Panc1 (cell line): ENCODE measurements around the gene RAB7B.

Source experiments
- POLR2AphosphoS5 ChIP-seq: IDR thresholded peaks from 2 replicates; pipeline ENCODE4 v1.6.1; 2012; ENCODE audit warnings: mild to moderate bottlenecking, low read depth, low read length, moderate library complexity
- SIN3A ChIP-seq: IDR thresholded peaks from 2 replicates; pipeline ENCODE4 v1.6.1; 2012; ENCODE audit warnings: low read depth, mild to moderate bottlenecking, low read length, moderate library complexity, borderline replicate concordance; ENCODE audit not compliant: insufficient read depth
- TCF7L2 ChIP-seq: IDR thresholded peaks from 2 replicates; pipeline ENCODE4 v1.6.1; 2011; ENCODE audit warnings: mild to moderate bottlenecking, low read depth, low read length, inconsistent platforms
- TF ChIP-seq, protein P1 (sequence below): fragments of 450-650 bp; IDR thresholded peaks from 2 replicates; pipeline ENCODE4 v1.5.1; 2017; ENCODE audit warnings: mild to moderate bottlenecking
- TF ChIP-seq, protein P2 (sequence below), 2 experiments: IDR thresholded peaks; 2 replicates each; pipeline ENCODE4 v1.6.1; 2011 to 2012; ENCODE audit warnings: low read depth in 2 of 2, control low read depth in 1 of 2, low read length in 1 of 2, mild to moderate bottlenecking in 1 of 2, moderate library complexity in 1 of 2; ENCODE audit not compliant: insufficient read depth in 1 of 2

DNA sequence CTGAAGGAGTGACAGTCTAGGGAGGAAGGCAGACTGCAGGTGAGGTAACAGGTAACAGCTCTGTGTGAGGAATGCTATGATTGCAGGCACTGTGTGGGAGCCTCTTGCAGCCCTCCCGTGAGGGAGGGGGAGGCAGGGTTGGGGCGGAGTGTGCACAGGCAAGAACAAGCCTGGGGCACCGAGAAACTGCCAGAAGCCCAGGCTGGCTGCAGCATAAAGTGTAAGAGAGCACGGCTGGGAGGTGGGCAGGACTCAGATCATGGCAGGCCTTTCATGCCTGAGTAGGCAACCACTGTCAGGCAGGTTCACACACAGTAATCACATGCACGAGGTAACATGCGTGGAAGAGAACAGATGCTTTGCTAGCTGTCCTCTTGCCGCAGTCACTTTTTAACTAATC, 38.4 kb upstream of the RAB7B start:
- TF ChIP-seq, protein P1, sequence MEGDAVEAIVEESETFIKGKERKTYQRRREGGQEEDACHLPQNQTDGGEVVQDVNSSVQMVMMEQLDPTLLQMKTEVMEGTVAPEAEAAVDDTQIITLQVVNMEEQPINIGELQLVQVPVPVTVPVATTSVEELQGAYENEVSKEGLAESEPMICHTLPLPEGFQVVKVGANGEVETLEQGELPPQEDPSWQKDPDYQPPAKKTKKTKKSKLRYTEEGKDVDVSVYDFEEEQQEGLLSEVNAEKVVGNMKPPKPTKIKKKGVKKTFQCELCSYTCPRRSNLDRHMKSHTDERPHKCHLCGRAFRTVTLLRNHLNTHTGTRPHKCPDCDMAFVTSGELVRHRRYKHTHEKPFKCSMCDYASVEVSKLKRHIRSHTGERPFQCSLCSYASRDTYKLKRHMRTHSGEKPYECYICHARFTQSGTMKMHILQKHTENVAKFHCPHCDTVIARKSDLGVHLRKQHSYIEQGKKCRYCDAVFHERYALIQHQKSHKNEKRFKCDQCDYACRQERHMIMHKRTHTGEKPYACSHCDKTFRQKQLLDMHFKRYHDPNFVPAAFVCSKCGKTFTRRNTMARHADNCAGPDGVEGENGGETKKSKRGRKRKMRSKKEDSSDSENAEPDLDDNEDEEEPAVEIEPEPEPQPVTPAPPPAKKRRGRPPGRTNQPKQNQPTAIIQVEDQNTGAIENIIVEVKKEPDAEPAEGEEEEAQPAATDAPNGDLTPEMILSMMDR, result no peak
- TF ChIP-seq POLR2AphosphoS5 (no peak), SIN3A (no peak), TCF7L2 (no peak)
- TF ChIP-seq, protein P2, sequence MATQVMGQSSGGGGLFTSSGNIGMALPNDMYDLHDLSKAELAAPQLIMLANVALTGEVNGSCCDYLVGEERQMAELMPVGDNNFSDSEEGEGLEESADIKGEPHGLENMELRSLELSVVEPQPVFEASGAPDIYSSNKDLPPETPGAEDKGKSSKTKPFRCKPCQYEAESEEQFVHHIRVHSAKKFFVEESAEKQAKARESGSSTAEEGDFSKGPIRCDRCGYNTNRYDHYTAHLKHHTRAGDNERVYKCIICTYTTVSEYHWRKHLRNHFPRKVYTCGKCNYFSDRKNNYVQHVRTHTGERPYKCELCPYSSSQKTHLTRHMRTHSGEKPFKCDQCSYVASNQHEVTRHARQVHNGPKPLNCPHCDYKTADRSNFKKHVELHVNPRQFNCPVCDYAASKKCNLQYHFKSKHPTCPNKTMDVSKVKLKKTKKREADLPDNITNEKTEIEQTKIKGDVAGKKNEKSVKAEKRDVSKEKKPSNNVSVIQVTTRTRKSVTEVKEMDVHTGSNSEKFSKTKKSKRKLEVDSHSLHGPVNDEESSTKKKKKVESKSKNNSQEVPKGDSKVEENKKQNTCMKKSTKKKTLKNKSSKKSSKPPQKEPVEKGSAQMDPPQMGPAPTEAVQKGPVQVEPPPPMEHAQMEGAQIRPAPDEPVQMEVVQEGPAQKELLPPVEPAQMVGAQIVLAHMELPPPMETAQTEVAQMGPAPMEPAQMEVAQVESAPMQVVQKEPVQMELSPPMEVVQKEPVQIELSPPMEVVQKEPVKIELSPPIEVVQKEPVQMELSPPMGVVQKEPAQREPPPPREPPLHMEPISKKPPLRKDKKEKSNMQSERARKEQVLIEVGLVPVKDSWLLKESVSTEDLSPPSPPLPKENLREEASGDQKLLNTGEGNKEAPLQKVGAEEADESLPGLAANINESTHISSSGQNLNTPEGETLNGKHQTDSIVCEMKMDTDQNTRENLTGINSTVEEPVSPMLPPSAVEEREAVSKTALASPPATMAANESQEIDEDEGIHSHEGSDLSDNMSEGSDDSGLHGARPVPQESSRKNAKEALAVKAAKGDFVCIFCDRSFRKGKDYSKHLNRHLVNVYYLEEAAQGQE (IDR thresholded peaks at IDR 0.05; ENCODE audit: insufficient read depth in 1 of 2, low read depth in 2 of 2, low read length in 1 of 2), result no peak
